Body of pancreas (tissue), 4 donors: ENCODE results near the gene INSIG2.

Experiments
- CTCF ChIP-seq, 7 experiments: fragments of 450-650 bp in 4 of 7; fragments of 200-600 bp in 3 of 7; sonication (generic) in 3 of 7; IDR thresholded peaks; one replicate each; pipeline ENCODE4 v1.5.1; 2016 to 2019; ENCODE audit warnings: antibody characterized with exemption in 7 of 7
- POLR2A ChIP-seq, 3 donors: fragments of 450-650 bp; IDR thresholded peaks; one replicate each; pipeline ENCODE4 v1.6.1; 2016; ENCODE audit warnings: antibody characterized with exemption in 3 of 3, mild to moderate bottlenecking in 2 of 3

GRCh38 chr2:118115761-118116160 is 27.5 kb downstream of the INSIG2 start:
- TF ChIP-seq POLR2A (IDR thresholded peaks at IDR 0.05) (no peak), CTCF (IDR thresholded peaks at IDR 0.05) (no peak)
